ENCODE measurements around the gene MBNL1.
"Not testable (repeated sequence)": the region's sequence is repeated elsewhere in the genome, so short reads cannot be mapped to it uniquely, and the experiment has no call there.

The MBNL1 gene

DNA sequence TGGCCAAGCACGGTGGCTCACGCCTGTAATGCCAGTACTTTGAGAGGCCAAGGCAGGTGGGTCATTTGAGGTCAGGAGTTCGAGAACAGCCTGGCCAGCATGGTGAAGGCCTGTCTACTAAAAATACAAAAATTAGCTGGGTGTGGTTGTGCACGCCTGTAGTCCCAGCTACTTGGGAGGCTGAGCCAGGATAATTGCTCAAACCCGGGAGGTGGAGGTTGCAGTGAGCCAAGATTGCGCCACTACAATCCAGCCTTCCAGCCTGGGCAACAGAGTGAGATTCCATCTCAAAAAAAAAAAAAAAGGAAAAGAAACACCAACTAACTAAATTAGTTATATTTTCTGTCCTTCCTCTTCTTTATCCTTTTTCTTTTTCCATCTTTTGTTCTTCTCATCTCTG is 68.6 kb downstream of the MBNL1 start:
- H3K27ac ChIP-seq; DNase-seq (ENCODE audit: low read depth, low spot score): not testable (repeated sequence)

DNA sequence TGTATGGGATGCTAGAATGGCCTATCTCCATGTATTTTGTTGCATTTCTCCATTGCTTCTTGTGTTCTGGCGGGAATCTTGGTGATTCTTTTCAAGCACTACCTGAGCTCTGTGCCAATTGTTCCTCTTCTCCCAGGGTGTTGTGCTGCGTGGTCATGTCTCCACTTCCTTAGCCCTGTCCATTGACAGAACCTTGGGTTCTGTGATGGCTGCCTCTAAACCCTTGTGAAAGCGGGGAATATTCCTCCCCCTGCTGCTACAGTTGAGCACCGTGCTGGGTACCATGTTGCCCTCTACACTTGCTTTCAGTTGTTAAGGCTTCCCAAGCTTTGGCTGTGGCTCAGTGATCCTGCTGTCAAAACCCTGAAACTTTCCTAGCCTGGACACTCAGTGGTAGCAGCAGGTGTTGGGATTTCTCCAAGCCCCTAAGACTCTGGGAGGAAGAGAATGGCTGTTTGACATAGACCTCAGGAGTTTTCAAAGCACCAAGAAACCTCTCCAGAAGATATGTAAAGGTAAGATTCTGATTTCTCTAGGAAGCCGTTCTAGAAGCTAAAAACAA is 69.5 kb downstream of the MBNL1 start:
- DNase-seq (ENCODE audit: low read depth, low spot score): no peak
- no peak overlapping the region for H3K27ac ChIP-seq

DNA sequence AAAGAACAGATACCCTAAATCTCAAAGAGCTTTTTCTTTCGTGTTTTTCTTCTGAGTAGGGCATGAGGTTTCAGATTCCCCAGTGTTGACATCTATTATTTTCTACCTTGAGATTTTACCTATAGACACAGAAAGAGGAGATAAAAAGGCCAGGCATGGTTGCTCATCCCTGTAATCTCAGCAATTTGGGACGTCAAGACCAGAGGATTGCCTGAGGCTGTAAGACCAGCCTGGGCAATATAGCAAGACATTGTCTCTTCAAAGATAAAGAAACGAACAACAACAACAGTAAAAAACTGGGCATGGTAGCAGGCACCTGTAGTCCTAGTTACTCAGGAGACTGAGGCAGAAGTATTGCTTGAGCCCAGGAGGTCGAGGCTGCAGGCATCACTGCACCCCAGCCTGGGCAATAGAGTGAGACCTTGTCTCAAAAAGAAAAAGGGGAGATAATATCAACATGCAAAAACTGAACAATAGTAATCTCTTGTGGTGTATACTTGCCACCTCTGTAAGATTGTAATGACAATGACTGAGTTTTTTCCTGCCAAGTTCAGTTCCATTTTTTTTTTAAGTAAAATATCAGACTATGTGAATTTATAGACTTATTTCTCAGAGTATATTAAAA is 71.3 kb downstream of the MBNL1 start:
- H3K27ac ChIP-seq: no peak overlapping the region
- DNase-seq (ENCODE audit: low read depth, low spot score): no peak

DNA sequence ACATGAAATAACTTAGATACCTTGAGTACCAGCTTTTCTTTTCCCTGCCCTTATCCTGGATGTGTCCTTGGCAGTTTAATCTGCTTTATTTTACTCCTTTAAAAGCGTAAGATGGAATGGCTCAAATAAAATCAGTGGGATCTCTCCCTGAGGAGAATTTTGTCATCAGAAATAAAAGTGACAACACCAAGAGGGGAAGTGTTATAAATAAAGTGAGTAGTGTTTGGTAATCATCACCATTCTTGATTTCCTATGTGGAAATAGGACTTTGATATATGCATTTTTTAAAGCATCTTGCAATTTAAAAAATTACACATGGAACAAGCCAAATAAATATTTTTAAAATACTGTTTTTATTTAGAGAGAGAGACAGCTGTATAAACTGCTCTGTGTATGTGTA is 76.5 kb downstream of the MBNL1 start:
- H3K27ac ChIP-seq: no peak overlapping the region
- no peak for DNase-seq (ENCODE audit: low read depth, low spot score)

DNA sequence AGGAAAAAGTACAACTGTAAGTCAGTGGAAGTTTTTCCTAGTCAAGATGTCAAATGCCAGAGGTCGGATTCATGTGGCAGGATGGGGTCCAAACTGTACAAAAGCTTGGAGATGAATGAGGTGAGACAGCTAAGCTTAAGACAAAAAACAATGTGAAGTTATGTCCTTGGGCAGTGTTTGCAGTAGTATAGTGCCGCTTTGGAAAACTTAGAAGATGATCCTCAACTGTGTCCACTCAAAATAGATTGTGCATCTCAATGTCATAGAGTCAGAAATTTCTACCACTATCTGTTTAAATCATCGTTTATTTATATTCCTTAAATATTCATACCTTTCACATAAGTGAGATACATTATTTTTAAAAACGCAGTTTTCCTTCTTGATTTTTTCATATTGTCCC is 77.3 kb downstream of the MBNL1 start:
- DNase-seq (ENCODE audit: low read depth, low spot score): no peak
- no peak overlapping the region for H3K27ac ChIP-seq

DNA sequence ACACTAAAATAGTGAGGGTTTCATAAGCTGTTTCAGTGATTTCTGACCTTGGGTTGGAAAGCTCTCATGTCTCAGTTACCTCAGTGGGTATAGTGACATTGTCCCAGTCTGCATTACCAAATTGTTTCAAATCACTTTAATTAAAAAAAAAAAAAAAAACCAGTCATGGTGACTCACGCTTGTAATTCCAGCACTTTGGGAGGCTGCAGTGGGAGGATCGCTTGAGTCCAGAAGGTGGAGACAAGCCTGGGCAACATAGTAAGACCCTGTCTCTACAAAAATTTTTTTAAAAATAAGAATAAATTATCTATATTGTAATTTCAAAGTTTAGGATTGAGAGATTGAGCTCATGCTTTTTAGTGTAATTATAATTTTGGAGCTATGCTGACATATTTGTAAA is 78.0 kb downstream of the MBNL1 start:
- DNase-seq (ENCODE audit: low read depth, low spot score): no peak
- no peak overlapping the region for H3K27ac ChIP-seq

DNA sequence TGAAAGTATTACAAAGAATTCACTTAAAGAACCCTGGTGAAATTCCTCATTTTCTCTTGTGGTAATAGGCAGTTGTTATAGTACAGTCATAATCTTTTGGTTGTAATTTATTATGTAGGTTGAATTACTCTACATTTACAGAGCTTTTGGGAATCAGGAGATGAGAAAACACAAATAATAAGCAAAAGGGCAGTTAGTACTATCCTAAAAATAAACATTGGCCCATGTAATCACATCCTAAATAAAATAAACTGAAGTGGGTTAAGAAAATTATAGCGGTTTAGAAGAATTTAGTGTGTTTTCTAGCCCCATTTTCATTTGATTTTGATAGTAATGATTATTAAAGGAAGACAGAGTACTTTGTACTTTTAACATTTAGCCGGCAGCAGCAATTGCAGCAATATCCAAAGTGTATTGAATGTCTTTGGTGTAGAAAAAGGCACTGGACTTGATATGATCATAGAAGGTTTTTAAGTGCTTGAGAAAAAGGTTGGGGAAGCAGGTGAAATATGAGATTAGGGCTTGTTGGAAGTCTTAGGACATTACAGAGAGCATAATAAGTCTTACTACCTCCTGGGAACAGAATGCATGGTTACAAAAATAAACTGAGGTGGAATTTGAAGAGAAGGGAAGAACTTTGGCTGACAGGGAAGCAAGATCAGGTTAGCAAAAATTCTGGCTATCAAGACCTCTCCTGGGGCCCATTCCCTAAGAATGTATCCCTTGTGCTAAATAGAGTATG is 79.9 kb downstream of the MBNL1 start:
- peak overlapping the region; percentile 77 for H3K27ac ChIP-seq
- DNase-seq (ENCODE audit: low read depth, low spot score): no peak

DNA sequence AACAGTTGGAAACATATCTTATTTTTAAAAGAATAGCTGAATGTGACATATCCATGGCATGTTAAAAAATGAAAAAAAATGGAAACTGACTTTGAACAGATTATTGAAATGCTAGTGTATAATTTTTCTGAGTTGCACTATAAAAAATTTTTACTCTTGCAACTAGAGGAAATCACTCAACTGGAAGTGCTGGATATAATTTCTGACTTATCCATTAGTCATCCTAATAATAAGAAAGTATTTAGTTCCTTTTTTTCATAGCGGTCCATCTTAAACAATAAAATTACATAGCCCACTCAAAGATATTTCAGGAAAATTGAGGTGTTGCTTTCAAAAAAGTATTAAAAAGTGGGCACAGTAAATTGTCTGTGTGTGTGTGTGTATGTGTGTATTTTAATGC is 80.7 kb downstream of the MBNL1 start:
- no peak for DNase-seq (ENCODE audit: low read depth, low spot score)
- H3K27ac ChIP-seq: peak overlapping the region; percentile 77

DNA sequence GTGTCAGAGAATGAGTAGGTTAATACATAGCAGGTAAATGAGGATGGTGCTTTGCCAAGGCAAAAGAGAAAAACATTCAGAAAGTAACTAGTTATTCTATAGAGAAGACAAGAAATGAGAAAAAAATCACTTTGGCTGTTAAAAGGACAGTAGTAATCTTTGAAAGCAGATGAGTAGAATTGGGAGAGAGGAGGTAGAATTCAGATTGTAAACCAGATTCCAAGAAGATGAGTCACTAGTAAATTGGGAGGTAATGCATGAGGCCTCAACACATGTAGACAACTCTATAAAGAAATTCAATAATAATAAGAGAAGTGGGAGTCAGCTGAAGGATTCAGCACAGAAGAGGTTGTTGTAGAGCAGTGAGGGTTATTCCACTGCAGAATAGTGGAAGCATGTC is 81.4 kb downstream of the MBNL1 start:
- no peak for DNase-seq (ENCODE audit: low read depth, low spot score)
- H3K27ac ChIP-seq: peak overlapping the region; percentile 77

DNA sequence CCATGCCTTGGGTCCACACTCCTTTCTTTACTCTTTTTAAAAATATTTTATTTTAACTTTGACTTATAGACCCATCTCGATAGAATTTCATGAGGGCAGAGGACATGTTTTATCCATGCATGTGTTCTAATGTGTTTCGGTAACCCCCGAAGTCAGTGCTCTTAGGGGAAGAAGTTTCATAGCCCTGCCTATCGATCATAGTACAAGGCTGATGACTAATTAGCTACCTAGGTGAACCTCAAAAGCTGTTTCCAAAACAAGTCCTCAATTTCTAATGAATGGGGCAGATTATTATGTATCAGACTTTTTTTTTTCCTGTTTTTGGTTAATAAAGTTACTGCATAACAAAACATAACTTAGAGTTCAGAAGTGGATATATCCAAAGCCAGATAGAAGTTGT is 82.0 kb downstream of the MBNL1 start:
- no peak overlapping the region for H3K27ac ChIP-seq
- no peak for DNase-seq (ENCODE audit: low read depth, low spot score)

DNA sequence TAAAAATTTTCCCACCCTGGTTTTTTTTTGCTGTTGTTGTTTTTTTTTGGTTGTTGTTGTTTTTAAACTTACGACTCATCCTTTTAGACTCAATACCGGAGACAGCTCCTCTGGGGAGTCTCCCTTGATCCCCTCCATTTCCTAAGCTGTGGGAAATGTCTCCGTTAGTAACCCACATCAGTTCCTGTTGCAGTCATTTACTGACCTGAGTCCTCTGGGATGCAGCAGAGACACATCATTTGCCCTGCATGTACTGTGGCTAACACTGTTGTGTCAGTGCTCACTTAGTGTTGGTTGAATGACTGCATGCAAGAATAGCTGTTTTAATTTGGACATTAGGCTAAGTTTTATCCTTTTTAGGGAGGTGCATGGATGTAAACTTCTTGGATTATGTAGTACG is 83.8 kb downstream of the MBNL1 start:
- no peak for DNase-seq (ENCODE audit: low read depth, low spot score)
- H3K27ac ChIP-seq: no peak overlapping the region

DNA sequence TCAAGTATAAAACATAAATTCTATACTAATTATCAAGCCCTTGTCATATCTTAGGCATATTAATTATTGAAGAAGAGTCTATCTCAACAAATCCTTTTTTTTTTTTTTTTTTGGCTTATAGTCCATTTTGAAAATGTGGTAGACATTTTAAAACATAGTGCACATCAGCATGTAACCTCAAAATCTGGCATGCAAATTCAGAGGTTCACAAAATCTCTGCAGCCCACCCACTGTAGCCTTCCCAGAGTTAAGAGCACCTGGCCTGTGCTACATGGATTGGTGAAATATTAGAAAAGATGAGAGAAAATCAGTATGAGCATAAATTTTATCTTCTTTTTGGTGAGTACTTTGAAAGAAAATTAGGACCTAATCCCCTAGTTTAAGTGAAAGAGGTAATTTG is 84.8 kb downstream of the MBNL1 start:
- no peak for DNase-seq (ENCODE audit: low read depth, low spot score)
- no peak overlapping the region for H3K27ac ChIP-seq

DNA sequence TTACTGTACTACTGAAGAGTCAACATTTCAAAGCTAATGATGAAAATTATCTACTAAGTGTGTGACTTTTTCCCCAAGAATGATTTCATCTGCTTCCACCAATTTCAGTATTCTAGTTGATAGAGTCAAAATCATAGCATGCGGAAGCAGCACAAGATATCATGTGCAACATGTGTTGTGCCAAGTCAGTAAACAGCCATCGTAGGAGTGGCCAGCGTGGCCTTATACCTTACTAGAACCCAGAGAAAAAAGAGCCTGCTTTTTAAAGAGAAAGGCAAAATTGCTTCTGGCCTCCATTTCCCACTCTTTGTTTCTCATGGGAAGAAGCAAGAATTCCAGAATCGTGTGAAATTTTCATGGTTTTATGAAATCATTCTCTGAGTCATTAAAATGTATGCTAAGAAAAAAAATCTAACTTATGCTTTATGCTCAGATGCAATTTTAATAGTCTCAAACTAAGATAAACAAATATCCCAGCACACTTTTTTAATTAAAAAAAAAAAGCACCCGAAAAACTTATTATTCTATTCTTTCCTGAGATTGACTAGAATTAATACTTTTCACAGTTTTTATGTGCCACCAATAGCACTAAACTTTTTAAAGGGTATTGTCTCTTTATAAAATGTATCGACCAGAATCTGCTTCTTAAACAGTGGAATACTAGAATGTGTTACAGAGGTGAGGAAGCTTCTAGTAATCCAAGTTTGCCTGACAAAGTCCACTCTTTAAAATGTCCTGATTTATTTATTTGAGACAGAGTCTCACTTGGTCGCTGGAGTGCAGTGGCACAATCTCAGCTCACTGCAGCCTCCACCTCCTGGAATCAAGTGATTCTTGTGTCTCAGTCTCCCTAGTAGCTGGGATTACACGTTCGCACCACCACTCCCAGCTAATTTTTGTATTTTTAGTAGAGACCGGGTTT is 87.3 kb downstream of the MBNL1 start:
- no peak for DNase-seq (ENCODE audit: low read depth, low spot score)
- no peak overlapping the region for H3K27ac ChIP-seq

DNA sequence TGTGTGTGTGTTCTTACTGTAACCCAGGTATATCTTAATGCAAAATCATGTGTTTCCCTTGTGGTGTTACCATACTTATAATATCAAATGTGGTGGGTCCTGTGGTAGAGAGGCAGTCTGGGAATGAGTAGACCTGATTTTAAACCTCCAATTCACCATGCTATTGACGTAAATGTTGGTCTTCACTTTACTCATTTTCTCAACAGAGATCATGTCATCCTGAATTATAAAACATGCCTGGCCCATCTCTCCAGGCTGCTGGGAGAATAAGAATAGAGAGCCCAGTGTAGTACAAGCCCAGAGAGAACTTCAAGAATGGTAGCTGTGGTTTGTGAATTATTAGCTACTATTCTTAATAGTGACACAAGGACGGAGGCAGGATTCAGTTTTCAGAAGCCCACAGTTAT is 88.1 kb downstream of the MBNL1 start:
- no peak overlapping the region for H3K27ac ChIP-seq
- no peak for DNase-seq (ENCODE audit: low read depth, low spot score)

DNA sequence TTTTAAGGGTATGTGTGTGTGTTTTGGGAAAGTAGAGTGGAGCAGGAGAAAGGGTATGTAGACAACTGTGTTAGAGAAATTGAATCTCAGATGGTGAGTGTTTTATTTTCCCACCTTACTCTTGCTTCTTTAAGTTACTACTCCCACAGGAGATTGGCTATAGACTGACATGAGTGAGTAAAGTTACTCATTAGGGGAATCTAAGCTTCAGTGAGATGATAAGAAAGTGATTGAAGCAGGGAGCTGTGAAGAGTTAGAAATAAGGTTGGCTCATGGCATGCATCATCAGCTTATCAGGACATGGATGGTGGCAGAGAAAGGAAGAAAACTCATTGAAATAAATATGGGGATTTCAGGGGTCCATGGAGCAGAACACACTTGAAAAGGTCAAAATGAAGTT is 88.9 kb downstream of the MBNL1 start:
- no peak for DNase-seq (ENCODE audit: low read depth, low spot score)
- H3K27ac ChIP-seq: no peak overlapping the region

DNA sequence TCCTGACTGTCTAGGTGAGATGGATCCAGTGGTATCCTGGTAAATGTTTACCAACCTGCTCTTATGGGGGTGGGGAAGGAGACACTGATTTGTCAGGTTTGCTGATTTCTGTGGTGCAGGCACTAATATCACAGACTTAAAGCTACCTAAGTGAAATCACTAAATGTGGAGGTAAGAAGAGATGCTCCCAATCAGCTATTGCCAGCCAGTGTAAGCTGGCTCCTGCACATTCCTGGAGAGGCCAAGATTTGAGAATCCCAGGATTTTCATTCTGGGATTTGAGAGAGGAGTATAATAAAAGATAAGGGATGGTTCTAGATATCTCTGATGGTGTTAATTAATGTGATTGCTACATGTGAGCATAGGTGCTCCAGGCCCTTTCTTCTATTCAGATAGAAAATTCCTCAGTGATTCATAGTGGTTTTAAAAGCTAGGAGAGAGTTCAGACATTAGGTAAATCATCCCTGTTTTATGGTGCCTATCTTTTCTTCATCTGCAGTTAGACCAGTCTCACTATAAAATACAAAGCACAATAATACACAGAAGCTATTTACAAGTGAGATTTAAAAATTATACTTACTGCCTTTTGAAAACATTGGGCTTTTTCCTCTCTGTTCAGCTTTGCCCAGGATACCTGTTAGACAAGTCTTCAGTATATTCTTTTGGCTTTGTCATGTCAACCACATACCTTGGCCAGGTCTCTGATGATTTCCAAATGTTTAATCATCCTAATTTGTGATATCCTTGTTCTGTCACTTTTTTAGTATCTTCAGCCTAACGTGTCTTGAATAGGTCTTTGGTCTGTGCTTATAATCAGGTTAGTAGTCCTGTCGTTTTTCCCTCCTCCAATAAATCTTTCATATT is 90.9 kb downstream of the MBNL1 start:
- DNase-seq (ENCODE audit: low read depth, low spot score): peak; percentile 18
- peak overlapping the region; percentile 52 for H3K27ac ChIP-seq

DNA sequence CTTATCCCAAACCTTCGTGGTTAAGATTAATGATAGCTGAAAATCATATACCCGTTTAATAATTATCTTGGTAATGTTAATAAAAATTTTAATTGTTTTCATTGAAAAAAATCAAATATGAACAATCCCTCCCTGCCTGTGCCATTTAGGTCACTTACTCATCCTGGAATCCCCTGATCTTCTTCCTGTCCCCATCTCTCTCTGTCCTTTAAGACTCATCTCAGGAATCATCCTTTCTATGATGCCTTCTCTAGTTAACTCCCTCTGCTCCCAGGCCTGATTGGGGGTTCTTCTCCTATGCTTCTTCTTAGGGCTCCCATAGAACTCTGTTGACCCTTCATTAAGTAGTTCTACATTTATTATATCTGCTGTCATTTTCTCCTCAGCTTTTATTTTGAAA is 91.6 kb downstream of the MBNL1 start:
- peak overlapping the region; percentile 52 for H3K27ac ChIP-seq

DNA sequence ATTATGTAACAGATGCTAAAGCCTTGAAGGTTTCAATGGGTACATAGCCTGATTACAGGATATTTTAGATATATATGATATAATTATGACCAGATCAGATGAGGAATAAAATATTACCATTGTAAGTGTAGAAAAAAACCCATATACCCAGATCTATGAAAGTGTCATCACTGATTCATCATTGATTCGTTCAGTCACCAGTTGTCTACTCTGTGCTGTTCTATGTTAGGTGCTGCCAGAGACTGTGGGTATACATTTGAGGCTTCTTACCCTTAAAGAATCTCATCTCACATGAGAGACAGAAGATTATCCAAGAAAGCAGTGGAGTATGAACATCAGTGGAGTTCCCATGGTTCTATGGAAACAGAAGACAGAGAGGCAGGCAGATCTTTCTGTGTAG is 92.2 kb downstream of the MBNL1 start:
- no peak overlapping the region for H3K27ac ChIP-seq
- DNase-seq (ENCODE audit: low read depth, low spot score): no peak

More for the DNA sequence above, 91.6 kb downstream of the MBNL1 start:
- DNase-seq (ENCODE audit: low read depth, low spot score): no peak

DNA sequence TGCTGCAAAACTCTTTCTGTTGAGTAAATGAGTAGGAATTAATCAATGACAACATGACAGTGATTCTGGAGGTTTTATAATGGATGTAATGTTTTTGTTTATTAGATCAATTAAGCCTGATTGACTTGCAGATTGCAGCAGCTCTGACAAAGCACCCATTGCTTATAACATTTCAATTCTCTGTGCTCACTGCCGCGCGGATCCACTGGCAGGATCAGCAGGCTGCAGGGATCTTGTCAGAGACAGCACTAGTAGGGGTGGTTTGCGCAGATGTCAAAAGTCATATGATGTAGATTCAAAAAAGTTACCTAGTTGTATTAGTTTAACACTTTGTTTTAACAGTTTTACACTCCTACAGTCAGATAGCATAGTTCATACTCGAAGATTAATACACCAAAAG is 93.4 kb downstream of the MBNL1 start:
- no peak overlapping the region for H3K27ac ChIP-seq
- DNase-seq (ENCODE audit: low read depth, low spot score): no peak

DNA sequence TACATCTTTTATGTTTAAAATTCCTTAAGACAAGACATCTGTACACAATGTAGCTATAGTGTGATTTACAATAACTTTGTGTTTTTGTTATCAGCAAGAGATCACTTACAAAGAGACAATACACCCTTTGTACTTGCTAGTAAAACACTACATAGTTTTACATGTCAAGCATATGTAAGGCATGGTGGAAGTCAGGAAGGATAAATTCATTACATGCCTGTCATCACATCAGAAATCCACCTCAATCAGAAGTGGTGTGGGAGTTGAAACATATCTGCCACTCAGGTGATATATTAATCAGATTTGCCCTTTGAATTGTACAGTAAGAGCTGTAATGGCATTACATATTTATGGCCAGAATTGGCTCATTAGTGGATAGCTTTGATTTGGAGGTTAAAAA is 95.5 kb downstream of the MBNL1 start:
- no peak for DNase-seq (ENCODE audit: low read depth, low spot score)
- H3K27ac ChIP-seq: no peak overlapping the region
